ENCODE measurements around the gene RELL1.
"Not testable (repeated sequence)": the region's sequence is repeated elsewhere in the genome, so short reads cannot be mapped to it uniquely, and the experiment has no call there.

RELL1 gene

GRCh38 chr4:37674439-37674838 lies 11.7 kb downstream of the RELL1 start:
- no peak for FAIRE-seq
- TF ChIP-seq POLR2AphosphoS5 (IDR thresholded peaks at IDR 0.05; ENCODE audit: low read depth, low read length) (no peak), TAF1 (IDR thresholded peaks at IDR 0.05; ENCODE audit: borderline replicate concordance, low read depth, low read length) (no peak), POLR2A (IDR thresholded peaks at IDR 0.05; ENCODE audit: low read depth, low read length) (no peak)
- no peak for DNase-seq (ENCODE audit: insufficient read length)

- DNase-seq (ENCODE audit: insufficient read length) (no peak), FAIRE-seq (no peak)
- TF ChIP-seq POLR2AphosphoS5 (IDR thresholded peaks at IDR 0.05; ENCODE audit: low read depth, low read length) (no peak), POLR2A (IDR thresholded peaks at IDR 0.05; ENCODE audit: low read depth, low read length) (no peak)
These were observed 12.5 kb downstream of the RELL1 start for GRCh38 chr4:37673538-37674192.

- FAIRE-seq = no peak
- TF ChIP-seq POLR2A (IDR thresholded peaks at IDR 0.05; ENCODE audit: low read depth, low read length) (no peak), POLR2AphosphoS5 (IDR thresholded peaks at IDR 0.05; ENCODE audit: low read depth, low read length) (no peak), TAF1 (IDR thresholded peaks at IDR 0.05; ENCODE audit: borderline replicate concordance, low read depth, low read length) (no peak)
These were observed 15.1 kb downstream of the RELL1 start for GRCh38 chr4:37671072-37671471.

GRCh38 chr4:37670249-37670648 lies 15.9 kb downstream of the RELL1 start:
- DNase-seq (ENCODE audit: insufficient read length) = no peak
- no peak for TF ChIP-seq TAF1 (IDR thresholded peaks at IDR 0.05; ENCODE audit: borderline replicate concordance, low read depth, low read length)
- FAIRE-seq = no peak

More at GRCh38 chr4:37671072-37671471, 15.1 kb downstream of the RELL1 start:
- no peak for DNase-seq (ENCODE audit: insufficient read length)

GRCh38 chr4:37669124-37669523 lies 17.1 kb downstream of the RELL1 start:
- DNase-seq (ENCODE audit: insufficient read length); FAIRE-seq: not testable (repeated sequence)

GRCh38 chr4:37667197-37668100 lies 18.7 kb downstream of the RELL1 start:
- DNase-seq (ENCODE audit: insufficient read length) (no peak), FAIRE-seq (no peak)
- TF ChIP-seq POLR2A (IDR thresholded peaks at IDR 0.05; ENCODE audit: low read depth, low read length) (no peak), POLR2AphosphoS5 (IDR thresholded peaks at IDR 0.05; ENCODE audit: low read depth, low read length) (no peak), TAF1 (IDR thresholded peaks at IDR 0.05; ENCODE audit: borderline replicate concordance, low read depth, low read length) (no peak)

DNA sequence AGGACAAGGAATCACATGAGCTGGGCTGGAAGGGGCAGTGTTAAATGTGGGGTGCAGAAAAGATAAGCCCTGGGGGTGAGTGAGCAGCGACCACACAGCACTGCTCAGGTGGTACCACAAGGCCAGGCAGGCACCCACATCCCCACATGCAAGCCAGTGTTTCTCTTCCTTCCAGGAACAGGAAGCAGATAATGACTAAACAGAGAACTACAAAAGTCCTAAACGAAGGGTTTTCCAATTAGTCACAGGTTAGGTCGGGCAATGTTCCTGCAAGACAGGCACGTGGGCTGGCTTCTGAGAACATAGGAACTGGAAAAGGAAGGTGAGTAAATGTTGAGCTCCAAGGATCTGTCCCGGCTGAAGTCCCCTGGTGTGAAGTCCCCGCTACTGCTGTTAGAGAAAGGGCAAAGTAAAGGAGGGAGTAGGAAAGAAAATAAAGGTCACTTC lies 19.5 kb downstream of the RELL1 start:
- FAIRE-seq = peak; percentile 64
- TF ChIP-seq POLR2A (IDR thresholded peaks at IDR 0.05; ENCODE audit: low read depth, low read length) (no peak), POLR2AphosphoS5 (IDR thresholded peaks at IDR 0.05; ENCODE audit: low read depth, low read length) (no peak), TAF1 (IDR thresholded peaks at IDR 0.05; ENCODE audit: borderline replicate concordance, low read depth, low read length) (no peak)
- DNase-seq (ENCODE audit: insufficient read length) = no peak

GRCh38 chr4:37665333-37666320 lies 20.5 kb downstream of the RELL1 start:
- DNase-seq (ENCODE audit: insufficient read length) (no peak), FAIRE-seq (no peak)
- TF ChIP-seq POLR2A (IDR thresholded peaks at IDR 0.05; ENCODE audit: low read depth, low read length) (no peak), POLR2AphosphoS5 (IDR thresholded peaks at IDR 0.05; ENCODE audit: low read depth, low read length) (no peak), TAF1 (IDR thresholded peaks at IDR 0.05; ENCODE audit: borderline replicate concordance, low read depth, low read length) (no peak)

DNA sequence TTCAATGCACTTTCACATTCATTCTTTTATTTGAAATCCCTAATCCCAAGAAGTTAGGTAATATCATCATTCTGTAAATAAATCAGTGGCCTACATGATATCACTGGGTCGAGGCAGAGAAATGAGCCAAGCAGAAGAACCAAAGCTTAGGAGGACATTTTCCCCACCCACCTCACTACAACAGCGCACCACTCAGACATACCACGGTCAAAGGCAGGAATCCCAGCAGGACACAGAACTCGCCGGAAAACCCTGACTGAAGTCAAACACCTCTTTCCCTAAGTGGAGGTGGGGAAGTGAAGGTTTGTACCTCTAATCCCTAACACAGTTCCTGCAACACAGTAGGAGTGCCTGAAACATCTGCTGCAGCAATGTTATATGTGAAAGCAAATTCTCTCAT lies 21.5 kb downstream of the RELL1 start:
- FAIRE-seq (no peak), DNase-seq (ENCODE audit: insufficient read length) (no peak)
- TF ChIP-seq POLR2AphosphoS5 (IDR thresholded peaks at IDR 0.05; ENCODE audit: low read depth, low read length) = no peak
- no peak for TF ChIP-seq TAF1 (IDR thresholded peaks at IDR 0.05; ENCODE audit: borderline replicate concordance, low read depth, low read length)
- TF ChIP-seq POLR2A (IDR thresholded peaks at IDR 0.05; ENCODE audit: low read depth, low read length) = no peak

GRCh38 chr4:37663552-37663951 lies 22.6 kb downstream of the RELL1 start:
- TF ChIP-seq POLR2AphosphoS5 (IDR thresholded peaks at IDR 0.05; ENCODE audit: low read depth, low read length) (no peak), POLR2A (IDR thresholded peaks at IDR 0.05; ENCODE audit: low read depth, low read length) (no peak), TAF1 (IDR thresholded peaks at IDR 0.05; ENCODE audit: borderline replicate concordance, low read depth, low read length) (no peak)
- DNase-seq (ENCODE audit: insufficient read length) = no peak
- FAIRE-seq = no peak

GRCh38 chr4:37662861-37663390 lies 23.2 kb downstream of the RELL1 start:
- no peak for FAIRE-seq
- DNase-seq (ENCODE audit: insufficient read length) = no peak

More at GRCh38 chr4:37662861-37663390, 23.2 kb downstream of the RELL1 start:
- TF ChIP-seq TAF1 (IDR thresholded peaks at IDR 0.05; ENCODE audit: borderline replicate concordance, low read depth, low read length) (no peak), POLR2A (IDR thresholded peaks at IDR 0.05; ENCODE audit: low read depth, low read length) (no peak), POLR2AphosphoS5 (IDR thresholded peaks at IDR 0.05; ENCODE audit: low read depth, low read length) (no peak)

Data from GM12892 (cell line).